CD4-positive, alpha-beta T cell treated with Interleukin-2 at 100 ng/mL for 4 hours (primary cell): Measurements from ENCODE around the gene MAP2K3.

Experiments
- DNase-seq: peaks from one replicate; pipeline ENCODE4 v3.0.0-alpha.2; 2020; ENCODE audit warnings: low spot score

The MAP2K3 gene

DNA sequence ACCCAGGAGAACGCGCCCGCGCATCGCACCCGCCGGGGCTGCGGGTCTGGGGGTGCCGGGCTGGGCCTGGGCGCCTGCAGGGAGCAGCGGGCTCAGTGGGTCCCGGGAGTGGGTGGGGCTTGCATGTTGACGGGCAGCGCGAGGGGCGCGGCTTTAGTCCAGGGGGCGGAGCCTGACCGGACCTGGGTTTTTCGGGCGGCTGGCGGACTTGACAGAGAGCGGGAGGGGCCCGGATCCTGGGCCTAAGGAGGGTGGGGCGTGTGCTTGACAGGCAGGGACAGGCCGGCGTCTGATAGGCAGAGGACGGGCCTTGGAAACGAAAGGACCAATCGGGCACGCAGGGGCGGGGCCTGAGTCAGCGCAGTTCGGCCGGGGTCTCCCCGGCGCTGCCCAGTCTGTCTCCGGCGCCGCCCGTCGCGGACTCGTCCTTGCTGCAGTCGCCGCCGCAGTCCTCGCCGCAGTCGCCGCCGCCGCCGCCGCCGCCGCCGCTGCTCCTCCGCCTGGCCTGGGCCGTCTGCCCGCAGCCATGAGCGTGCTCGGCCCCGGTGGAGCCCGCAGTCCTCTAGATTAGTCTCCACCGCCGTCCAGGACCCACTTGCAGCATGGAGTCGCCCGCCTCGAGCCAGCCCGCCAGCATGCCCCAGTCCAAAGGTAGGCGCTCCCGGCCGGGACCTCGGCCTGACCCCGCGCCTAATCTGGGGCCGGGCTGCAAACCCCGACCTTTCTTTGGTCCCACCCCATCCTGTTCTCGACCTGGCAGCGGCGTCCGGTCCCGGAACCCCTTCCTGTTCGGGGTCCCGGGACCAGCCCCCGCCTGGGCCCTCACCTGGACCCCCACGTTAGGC, at the start of gene MAP2K3:
MAP2K3 (plus strand) TSS at position 393 of the 845 bp plus-strand sequence; CDS start at position 603, 210 bp downstream.
- DNase-seq: peak; percentile 97

DNA sequence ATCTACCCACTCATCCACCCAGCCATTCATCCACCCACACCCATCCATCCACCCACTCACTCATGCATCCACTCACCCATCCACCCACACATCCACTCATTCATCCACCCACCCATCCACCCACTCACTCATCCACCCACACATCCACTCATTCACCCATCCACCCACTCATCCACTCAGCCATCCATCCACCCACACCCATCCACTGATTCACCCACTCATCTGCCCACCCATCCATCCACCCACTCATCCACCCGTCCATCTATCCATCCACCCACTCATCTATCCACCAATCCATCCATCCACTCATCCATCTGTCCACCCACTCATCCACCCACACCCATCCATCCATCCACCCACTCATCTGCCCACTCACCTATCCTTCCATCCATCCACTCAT, 48.6 kb upstream of the MAP2K3 start:
- DNase-seq: no peak

DNA sequence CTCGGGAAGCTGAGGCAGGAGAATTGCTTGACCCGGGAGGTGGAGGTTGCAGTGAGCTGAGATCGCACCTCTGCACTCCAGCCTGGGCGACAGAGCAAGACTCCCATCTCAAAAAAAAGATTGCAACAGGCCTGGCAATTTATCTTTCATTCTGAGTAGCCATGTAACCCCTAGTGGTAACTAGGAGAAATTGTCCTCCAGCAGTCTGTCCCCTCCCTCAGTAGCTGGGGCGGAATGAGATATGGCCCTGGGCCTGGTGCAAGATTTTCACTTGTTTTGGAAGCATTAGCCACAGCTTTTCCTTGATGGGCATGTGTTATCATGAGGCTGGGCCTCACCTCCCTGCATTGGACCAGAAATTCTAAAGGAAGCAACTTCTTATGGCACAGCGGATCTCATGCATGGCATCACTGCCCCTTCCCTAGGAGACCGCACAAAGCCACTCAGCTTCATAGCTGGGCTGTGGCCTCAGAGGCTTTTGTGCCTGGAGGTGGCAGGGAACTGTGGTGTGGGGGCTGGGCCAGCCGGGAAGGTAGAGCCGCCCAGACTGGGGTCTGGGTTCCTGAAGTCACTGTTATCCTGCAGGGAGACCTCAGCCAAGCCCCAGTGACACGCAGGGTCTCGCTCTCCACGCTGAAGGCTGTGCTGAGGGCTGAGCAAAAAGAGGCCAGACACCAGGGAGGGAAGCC, 44.7 kb upstream of the MAP2K3 start:
- no peak for DNase-seq

DNA sequence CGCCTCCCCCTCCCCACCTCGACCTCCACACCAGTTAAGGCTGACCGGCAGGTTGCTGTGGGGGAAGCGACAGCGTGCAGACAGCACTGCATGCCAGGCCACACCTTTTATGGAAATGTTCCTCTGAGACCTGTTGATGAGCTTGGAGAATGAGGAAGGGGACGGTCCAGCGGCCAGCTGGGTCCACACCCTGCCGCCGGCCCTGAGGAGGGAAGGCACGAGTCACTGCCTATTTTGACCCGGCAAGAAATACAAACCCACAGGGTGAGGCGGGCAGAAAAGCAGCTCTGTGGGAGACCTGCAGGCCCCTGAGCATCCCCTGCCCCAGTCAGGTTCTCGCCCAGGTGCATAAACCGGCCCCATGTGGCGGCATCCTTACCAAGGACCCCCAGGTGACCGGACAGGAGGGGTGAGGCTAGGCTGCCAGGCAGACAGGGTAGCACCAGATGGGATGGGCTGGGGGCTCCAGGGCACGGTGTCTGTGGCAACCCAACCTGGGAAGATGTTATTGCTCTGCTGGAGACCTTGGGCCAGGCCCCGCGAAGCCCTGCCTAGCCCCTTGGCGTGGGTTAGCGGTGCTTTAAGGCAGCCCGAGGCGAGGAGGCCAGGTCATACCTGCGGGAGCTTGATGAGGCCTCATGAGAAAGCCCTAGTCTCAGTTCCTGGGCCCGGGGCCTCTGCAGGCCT, 44.0 kb upstream of the MAP2K3 start:
- no peak for DNase-seq

DNA sequence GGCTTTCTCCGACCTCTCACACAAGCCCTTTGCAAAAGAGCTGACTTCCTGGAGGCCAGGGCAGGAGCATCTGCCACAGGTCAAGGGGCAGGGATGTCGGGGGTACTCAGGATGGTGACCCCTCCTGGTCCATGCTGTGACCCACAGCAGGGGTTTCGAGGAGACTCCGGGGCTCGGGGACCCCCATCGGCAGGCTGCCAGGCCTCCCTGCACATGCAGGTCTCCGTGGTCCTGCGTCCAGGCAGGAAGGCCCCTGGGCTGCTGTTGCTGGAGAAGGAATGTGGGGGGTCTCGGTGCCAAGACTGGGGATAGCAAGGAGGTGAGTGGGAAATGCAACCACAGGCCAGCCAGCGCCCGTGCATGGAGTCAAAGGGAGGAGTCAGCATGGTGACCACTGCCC, 42.9 kb upstream of the MAP2K3 start:
- no peak for DNase-seq

DNA sequence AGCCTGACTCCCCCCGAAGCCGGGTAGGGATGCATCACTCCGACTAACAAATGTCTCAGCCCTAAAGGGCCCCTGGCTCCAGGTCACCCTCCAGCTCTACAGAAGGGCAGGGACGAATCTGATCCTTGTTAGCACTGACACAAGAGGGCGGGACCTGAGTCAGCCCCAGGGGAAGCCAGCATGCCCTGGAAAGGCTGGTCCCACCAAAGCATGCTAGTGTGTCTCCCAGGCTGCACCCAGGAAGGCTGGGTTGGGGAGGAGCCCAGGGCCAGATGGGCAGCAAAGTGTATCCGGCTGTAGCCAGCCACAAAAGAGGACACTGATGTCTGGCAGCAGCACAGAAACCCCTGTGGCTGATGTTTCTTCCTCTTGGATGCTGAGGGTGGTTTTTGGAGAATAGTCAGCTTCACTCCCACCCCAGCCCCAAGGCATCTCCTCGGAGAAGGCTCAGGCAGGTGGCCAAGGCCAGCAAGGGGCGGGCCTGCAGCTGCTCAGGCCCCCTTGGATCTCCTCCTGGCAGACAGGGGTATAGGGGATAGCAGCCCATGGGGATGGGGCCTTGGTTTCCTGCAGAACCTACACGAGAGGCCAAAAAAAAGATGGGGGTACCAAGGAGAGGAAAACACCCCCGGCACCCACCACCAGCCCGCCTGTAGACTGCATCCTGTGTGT, 42.3 kb upstream of the MAP2K3 start:
- no peak for DNase-seq

DNA sequence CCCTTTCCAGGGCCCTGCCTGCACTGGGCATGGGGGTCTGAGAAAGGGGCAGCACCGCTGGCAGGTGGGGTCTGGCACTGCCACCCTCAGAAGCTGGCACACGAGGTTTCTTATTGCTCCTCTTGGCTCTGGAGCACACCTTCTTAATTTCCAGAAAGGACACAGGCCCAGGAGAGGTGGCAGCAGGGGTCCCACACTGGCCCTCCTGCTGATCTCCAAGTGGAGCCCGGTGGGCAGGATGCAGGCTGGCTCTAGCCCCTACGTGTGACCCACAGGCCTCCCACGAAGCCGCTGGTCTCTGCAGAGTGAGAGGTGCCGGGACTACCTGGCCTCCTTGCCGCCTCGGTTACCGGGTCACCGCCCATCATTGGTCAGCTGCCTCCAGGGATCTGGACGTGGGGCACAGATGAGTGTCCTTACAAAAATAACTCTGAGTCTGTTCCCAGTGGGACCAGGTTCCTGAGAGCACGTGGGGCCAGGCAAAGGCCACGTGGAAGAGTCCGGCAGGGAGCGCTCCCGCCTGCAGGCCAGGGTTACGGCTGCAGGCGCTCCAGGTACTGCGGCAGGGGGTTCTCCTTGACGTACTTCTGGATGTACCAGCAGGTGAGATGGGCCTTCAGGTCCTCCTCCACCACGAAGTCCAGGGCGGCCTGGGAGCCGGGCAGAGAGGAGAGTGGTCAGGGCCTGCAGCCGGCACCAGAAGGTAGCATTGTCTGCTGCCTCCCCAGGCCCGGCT, 41.6 kb upstream of the MAP2K3 start:
- no peak for DNase-seq

DNA sequence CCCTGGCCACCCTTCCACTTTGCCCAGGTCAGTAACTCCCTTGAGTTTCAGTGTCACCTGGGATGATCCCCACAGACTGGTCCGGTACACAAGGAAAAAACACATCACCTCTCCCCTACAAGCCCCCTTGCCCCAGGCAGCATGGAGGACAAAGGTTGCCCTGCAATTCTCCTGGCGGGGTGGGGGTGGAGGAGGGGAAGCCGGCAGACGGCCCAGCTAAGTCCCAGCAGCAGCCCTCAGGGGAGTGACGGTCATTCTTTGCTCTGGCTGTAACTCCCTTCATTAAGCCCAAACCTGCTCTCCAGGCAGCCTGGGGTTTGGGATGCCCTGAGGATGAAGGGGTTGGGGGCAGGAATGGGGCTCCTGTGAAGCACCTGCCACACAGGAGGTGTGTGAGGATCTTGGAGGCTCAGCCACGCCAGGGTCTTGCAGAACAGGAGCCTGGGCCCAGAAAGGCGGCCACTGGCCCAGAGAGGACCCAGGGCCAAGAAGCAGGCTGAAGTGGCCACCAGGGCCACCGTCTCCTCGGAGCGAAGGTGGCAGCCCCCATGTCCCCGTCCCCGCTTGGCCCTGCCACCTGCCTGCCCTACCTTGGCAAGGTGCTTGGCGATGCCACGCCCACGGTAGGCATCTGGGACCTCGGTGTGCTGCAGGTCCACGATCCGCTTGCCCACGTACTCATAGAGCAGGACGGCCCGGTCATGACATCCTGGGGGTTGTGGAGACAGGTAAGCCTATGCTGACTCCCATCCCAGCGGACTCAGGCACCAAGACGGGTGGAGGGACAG, 40.8 kb upstream of the MAP2K3 start:
- no peak for DNase-seq

DNA sequence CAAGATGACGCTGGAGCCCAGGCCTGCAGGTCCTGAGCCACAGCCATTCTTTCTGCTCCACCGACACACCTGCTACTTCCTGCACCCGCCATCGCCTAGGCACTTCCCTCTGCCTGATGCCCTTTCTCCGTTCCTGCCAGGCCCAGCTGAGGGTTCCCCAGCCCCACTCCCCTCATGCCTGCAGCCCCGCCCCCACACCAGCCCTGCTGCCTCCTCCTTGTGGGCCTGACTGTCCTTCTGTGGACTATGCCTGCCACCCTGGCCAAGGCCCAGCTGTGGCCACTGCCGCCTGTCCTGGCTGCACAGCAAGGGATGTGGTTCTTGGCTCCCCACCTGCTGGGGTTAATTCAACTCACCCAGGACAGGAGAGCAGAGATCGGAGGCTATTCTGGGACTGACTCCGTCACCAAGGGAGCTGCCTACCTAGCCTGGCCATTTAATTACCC, 38.8 kb upstream of the MAP2K3 start:
- DNase-seq: no peak

DNA sequence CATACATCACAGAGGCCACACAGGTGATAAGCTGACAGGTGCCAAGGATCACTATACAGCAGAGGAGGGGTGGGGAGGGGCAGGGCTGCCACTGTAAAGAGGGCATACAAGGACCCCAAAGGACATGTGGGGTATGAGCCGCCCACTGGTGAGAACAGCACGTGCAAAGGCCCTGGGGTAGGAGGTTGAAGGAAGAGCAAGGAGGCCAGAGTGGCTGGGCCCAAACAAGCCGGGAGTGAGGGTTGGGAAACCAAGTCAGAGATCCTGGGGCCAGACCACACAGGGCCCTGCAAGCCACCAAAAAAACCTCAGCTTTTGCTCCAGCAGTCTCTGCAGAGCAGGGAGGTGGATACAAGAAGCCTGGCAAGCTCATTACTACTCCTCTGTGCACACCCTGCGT, 37.8 kb upstream of the MAP2K3 start:
- DNase-seq: no peak

DNA sequence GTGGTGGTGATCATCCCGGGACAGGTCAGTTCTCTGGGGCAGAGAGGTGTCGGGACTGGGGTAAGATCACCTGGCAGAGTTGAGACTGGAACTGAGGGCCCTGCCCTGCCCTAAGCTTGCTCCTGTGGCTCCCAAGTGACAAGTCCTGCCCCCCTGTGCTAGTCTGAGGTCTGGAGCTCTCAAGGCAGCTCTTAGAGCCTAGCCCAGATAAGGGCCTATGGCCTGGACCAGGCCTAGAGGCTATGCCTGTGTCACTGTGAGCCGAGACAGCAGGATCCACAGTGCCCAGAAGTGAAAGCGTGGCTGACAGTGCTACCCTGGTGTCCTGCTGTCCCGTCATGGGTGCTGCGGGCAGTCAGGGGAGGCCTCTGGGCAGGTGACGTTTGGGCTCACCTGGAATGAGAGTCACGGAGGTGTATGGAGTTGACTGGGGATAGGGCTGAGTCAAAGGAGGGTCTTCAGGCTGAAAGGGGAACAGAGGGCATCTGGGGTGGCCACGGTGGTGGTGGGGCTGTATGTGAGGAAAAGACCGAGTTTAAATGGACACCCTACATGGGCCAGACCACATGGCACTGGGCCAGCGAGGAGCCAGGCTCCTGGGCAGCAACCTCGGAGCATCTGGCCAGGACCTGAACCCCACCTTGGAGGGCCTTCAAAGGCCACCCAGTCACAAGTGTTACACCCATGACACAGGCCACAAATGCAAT, 36.8 kb upstream of the MAP2K3 start:
- DNase-seq: no peak

DNA sequence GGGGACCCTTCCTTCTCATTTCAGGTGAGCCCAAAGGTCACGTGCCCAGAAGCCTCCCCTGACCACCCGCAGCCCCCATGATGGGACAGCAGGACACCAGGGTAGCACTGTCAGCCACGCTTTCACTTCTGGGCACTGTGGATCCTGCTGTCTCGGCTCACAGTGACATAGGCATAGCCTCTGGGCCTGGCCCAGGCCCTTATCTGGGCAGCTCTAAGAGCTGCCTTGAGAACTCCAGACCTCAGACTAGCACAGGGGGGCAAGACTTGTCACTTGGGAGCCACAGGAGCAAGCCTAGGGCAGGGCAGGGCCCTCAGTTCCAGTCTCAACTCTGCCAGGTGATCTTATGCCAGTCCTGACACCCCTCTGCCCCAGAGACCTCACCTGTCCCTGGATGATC, 36.0 kb upstream of the MAP2K3 start:
- DNase-seq: no peak

DNA sequence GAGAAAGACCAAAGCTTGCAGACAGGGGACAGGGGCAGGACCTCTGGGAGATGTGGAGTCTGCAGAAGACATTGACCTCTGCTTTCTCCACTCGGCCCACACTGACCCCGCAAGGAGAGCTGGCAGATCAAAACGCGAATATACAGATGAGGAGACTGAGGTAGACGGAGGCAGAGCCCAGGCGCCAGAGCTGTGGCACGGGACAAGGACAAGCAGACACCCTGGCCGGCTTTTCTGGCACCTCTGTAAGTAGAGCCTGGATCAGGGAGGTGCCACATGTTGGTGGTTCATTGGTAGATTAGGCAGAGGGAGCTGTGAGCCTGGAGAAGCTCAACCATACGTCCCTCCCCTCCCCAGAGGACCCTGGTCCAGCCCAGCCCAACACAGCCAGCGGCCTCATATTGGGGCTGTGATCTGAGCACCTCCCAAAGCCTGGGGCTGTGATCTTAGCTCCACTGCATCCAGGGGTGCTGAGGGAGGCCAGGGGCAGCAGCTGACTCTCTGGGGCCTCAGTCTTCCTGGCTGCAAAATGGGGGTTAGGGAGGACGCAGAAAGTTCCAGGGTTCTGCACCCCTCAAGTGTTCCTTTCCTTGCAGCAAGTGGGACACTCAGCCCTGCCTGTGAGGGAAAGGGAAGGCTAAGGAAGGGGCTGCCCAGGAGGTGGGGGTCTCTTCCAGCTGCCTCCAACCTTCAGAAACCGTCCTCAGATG, 35.3 kb upstream of the MAP2K3 start:
- no peak for DNase-seq

DNA sequence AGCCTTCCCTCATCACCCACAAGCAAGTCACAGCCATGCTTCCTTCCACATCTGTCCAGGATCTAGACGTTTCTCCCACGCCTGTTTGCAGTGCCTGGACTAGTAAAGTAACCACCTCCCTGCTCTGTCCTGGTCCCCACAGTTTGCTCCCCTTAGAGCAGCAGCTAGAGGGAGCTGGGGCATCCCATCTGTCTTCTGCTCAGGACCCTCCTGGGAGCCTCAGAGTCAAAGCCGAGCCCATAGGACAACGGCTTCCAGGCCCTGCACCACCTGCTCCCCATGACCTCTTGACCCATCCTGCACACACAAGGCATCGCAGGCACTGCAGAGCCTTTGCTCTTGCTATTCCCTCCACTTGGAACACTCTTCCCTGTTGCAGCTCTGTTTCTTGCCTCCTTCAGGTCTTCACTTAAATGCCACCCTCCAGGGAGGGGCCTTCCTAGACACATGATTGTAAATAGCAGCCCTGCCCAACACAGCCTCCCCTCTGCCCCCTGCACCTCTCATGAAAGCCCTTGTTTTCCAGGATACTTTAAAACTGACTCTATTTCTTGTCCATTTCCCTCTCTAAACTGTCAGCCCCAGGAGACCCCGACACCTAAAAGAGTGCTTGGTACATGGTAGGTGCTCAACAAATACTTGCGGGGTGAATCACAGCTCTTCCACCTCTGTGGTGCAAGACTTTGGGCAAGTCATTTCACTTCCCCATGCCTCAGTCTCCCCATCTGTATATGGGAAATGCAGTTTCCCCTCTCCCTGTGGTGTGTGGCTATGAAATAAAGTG, 34.4 kb upstream of the MAP2K3 start:
- DNase-seq: no peak

DNA sequence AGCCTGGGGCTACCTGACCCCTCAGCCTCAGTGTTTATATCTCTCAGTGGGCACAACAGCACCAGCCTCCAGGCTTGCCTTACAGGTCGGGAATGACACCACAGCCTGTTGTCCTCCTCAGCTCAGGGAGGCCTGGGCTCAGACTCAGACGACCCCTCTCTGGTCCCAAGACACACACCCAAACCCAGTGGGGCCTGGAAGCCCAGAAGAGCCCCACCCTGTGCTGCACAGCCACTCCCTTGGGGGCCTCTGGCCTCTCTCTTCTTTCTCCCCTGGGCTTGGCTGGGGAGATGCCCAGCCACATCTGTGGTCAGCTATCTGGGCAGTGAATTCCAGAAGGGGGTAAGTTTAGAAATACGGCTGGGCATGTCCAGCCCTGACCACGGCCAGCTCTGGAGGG, 33.7 kb upstream of the MAP2K3 start:
- no peak for DNase-seq

DNA sequence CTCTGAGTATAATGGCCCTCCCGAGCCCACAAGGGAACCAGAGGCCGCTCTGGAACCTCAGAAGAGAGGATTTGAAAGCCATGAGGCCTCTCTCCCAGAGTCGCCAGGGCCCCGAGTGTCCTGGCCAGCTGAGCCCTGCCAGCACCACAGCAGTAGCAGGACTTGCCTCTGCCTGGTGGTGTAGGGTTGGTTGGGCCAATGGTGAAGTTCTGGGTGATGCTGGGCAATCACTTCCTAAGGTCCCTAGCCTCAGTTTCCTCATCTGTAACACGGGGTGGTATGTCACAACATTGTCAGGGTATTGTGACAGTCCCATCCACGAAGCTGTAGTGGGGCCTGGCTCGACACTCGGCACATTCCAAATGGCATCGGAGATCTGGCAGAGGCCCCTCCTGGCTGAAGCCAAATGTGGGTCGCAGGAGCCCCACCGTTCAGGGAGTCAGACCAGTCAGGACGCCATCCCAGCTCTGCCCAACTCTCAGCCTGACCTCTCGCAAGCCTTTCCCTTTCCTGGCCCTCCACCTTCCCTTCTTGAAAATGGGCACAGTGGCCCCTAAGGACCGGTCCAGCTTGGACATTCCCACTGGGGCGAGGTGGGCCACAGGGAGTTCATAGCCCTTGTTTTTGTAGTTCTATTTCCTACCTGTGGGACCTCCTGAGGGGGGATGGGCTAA, 33.0 kb upstream of the MAP2K3 start:
- no peak for DNase-seq

DNA sequence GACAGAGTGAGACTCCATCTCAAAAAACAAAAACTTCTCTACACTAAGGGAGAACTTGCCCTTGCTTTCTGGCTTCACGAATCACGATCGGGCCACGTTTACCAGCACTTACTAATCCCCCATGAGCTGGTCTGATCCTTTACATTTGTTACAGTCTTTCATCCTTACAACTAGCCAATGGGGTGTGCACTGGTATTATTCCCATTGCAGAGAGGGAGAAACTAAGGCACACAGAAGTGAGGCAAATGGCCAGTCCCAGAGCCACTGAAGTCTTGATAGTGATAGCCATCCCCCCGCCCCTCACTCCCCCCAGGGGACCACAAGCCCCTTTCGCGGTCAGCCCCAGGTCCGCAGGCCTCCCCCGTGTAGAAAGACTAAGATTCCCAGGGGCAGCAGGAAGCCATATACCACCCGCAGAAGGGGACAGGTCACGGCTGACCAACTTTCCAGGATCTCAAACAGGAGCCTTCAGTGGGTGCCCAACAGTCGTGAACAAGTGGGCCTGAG, 32.2 kb upstream of the MAP2K3 start:
- no peak for DNase-seq
